MM.1S (cell line): Measurements from ENCODE around the gene TGFBR3.

Source experiments
- CTCF ChIP-seq: fragments of 300-600 bp; sonication (generic); IDR thresholded peaks from 2 replicates; pipeline ENCODE4 v1.5.1; 2016; ENCODE audit warnings: antibody characterized with exemption, low read length, mixed read lengths
- EZH2 ChIP-seq: fragments of 300-600 bp; sonication (generic); optimal IDR thresholded peaks from 2 replicates; pipeline ENCODE3; 2017; ENCODE audit warnings: low read depth, mild to moderate bottlenecking, antibody characterized with exemption, low read length, mixed read lengths
- EZH2phosphoT487 ChIP-seq: fragments of 300-600 bp; sonication (generic); IDR thresholded peaks from 2 replicates; pipeline ENCODE4 v1.6.1; 2018; ENCODE audit warnings: antibody characterized with exemption, low read length

GRCh38 chr1:91821126-91821868 is 64.7 kb downstream of the TGFBR3 start:
- TF ChIP-seq CTCF (no peak), EZH2 (no peak), EZH2phosphoT487 (no peak)
